ENCODE results near the gene GSTM5. TPM values are rescaled to one million over a fixed set of nuclear protein-coding genes. Genes with fewer than 3 reads are reported as not detected.

GSTM5 gene
- polyA plus RNA-seq, 3 donors: not detected

DNA sequence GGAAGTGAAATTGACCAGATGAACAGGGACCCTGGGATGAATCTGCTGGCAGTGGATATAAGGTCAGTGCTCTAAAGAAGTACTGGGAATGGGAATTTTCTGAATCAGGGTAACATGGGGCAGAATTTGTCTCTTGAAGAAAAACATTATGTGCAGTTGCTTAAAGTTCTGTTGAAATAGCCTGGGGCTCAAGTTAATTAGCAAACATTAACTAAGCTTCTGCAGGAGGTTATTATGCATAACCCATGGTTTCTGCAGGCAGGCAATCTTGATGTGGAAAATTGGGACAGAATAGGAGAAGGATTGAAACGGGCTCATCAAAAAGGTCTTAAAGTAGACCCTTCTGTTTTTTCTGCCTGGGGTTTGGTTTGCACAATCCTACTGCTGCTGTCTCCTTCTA, 14.0 kb downstream of the GSTM5 start:
- no peak for DNase-seq
- no peaks in the 10 kb centered on the region for H3K4me1 ChIP-seq (ENCODE audit: control insufficient read depth in 1 of 2, insufficient read depth in 2 of 2, low read length in 2 of 2)
- no peaks in the 10 kb centered on the region for H4K20me1 ChIP-seq (ENCODE audit: insufficient read depth, low read length)
- H3K4me3 ChIP-seq (replicated peaks in 1 of 3; ENCODE audit: low read depth in 2 of 3, low read length in 3 of 3): no peak overlapping the region
- Mint-ChIP-seq H3K36me3 (no peaks in the 10 kb centered on the region), H3K4me3 (no peak overlapping the region), H3K9me3 (peaks cover 0 to 5% (median 0%) of the 10 kb centered on the region in 7 donors), H3K27me3 (ENCODE audit: low read depth in 3 of 3) (peaks cover 3 to 7% (median 5%) of the 10 kb centered on the region in 3 donors), H3K27ac (no peak overlapping the region), H3K4me1 (peaks cover 6% of the 10 kb centered on the region)
- no peak overlapping the region for H2AFZ ChIP-seq (ENCODE audit: insufficient read depth, low read depth, low read length, poor library complexity, severe bottlenecking)
- no peaks in the 10 kb centered on the region for H3K79me2 ChIP-seq (ENCODE audit: insufficient read depth, low read length)
- no peak overlapping the region for H3K4me2 ChIP-seq (replicated peaks; ENCODE audit: extremely low read depth, low read length, poor library complexity, severe bottlenecking)
- no peak overlapping the region for H3K9ac ChIP-seq (ENCODE audit: insufficient read depth, low read length, poor library complexity, severe bottlenecking)
- no peaks in the 10 kb centered on the region for H3K36me3 ChIP-seq (replicated peaks in 1 of 2; ENCODE audit: control insufficient read depth in 1 of 2, insufficient read depth in 2 of 2, low read length in 2 of 2)
- H3K27me3 ChIP-seq (ENCODE audit: control insufficient read depth in 2 of 2, insufficient read depth in 2 of 2, low read length in 2 of 2): peaks cover 0 to 2% of the 10 kb centered on the region in 2 donors
- TF ChIP-seq CTCF (IDR thresholded peaks at IDR 0.05): no peak
- H3K27ac ChIP-seq (ENCODE audit: low read depth in 1 of 2, low read length in 2 of 2): no peak overlapping the region
- no peaks in the 10 kb centered on the region for H3K9me3 ChIP-seq (replicated peaks in 1 of 2; ENCODE audit: control insufficient read depth in 1 of 2, insufficient read depth in 1 of 2, low read length in 2 of 2)
- intact Hi-C loops (cut with micrococcal nuclease): no loop called here
- 89% methylated on average over 1 of the region's 1 CpG for WGBS (ENCODE audit: insufficient coverage)

DNA sequence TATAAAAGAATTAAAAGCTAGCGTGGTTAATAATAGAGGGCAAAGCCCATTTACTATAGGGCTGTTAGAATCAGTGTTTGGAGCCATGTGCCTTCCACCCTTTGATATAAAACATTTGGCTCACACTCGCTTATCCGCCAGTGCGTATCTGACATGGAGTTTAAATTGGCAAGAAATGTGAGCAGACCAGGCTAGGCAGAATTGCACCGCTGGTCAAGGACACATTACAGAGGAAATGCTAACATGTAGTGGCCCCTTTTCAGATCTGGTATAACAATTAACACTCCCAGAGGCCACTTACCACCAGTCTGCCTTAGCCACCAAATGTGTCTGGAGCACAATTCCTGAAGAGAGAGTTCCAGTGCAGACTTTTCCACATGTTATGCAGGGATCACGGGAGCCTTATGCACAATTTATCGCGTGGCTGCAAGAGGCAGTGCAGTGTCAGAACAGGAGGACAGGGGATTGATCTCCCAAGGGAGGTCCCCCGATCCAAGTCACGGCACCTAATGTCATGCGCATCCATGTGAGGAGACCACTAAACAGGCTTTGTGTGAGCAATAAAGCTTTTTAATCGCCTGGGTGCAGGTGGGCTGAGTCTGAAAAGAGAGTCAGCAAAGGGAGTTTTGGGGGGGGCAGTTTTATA, 14.8 kb downstream of the GSTM5 start:
- Histone ChIP-seq H3K4me3 (replicated peaks in 1 of 3; ENCODE audit: low read depth in 2 of 3, low read length in 3 of 3) (no peak overlapping the region), H3K4me1 (ENCODE audit: control insufficient read depth in 1 of 2, insufficient read depth in 2 of 2, low read length in 2 of 2) (no peaks in the 10 kb centered on the region), H3K27ac (ENCODE audit: low read depth in 1 of 2, low read length in 2 of 2) (no peak overlapping the region), H3K79me2 (ENCODE audit: insufficient read depth, low read length) (no peaks in the 10 kb centered on the region), H3K27me3 (ENCODE audit: control insufficient read depth in 2 of 2, insufficient read depth in 2 of 2, low read length in 2 of 2) (peaks cover 0 to 2% of the 10 kb centered on the region in 2 donors), H2AFZ (ENCODE audit: insufficient read depth, low read depth, low read length, poor library complexity, severe bottlenecking) (no peak overlapping the region), H3K4me2 (replicated peaks; ENCODE audit: extremely low read depth, low read length, poor library complexity, severe bottlenecking) (no peak overlapping the region), H4K20me1 (ENCODE audit: insufficient read depth, low read length) (no peaks in the 10 kb centered on the region), H3K9ac (ENCODE audit: insufficient read depth, low read length, poor library complexity, severe bottlenecking) (no peak overlapping the region), H3K36me3 (replicated peaks in 1 of 2; ENCODE audit: control insufficient read depth in 1 of 2, insufficient read depth in 2 of 2, low read length in 2 of 2) (no peaks in the 10 kb centered on the region), H3K9me3 (replicated peaks in 1 of 2; ENCODE audit: control insufficient read depth in 1 of 2, insufficient read depth in 1 of 2, low read length in 2 of 2) (no peaks in the 10 kb centered on the region)
- Mint-ChIP-seq H3K9me3 (peaks cover 0 to 5% (median 0%) of the 10 kb centered on the region in 7 donors), H3K4me3 (no peak overlapping the region), H3K4me1 (peaks cover 2% of the 10 kb centered on the region), H3K36me3 (no peaks in the 10 kb centered on the region), H3K27me3 (ENCODE audit: low read depth in 3 of 3) (peaks cover 5 to 7% (median 5%) of the 10 kb centered on the region in 3 donors), H3K27ac (no peak overlapping the region)
- intact Hi-C loops (cut with micrococcal nuclease): no loop called here
- 95% methylated on average over 10 of the region's 12 CpGs for WGBS (ENCODE audit: insufficient coverage)
- no peak for DNase-seq
- no peak for TF ChIP-seq CTCF (IDR thresholded peaks at IDR 0.05)

Measured in CD14-positive monocyte (primary cell).